NCI-H748 (cell line): ENCODE measurements around the gene ZSCAN25.
"Not testable (repeated sequence)": the region's sequence is repeated elsewhere in the genome, so short reads cannot be mapped to it uniquely, and the experiment has no call there.

Experiments used
- DNase-seq: peaks from one replicate; lab custom pipeline; 2025; ENCODE audit not compliant: unreplicated experiment; lab: John Stamatoyannopoulos, UW

The ZSCAN25 gene

DNA sequence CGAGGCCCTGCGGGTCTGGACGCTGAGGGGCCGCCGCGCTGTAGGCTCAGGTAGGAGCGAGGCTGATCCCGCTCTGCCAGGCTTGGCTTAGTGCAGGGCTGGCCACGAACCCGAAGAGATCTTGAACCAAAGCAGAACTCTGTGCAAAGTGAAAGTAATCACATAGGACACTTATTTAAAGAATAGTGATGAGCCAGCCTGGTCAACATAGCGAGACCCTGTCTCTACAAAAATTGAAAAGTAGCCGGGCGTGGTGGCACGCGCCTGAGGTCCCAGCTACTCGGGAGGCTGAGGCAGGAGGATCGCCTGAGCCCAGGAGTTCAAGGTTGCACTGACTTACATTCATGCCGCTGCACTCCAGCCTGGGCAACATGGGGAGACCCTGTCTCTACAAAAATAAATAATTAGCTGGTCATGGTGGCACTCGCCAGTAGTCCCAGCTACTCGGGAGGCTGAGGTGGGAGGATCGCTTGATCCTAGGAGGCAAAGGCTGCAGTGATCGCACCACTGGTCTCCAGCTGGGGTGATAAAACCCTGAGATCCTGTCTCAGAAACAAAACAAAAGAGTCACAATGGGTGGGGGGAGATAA lies 541 bp downstream of the ZSCAN25 start:
- DNase-seq: no peak

DNA sequence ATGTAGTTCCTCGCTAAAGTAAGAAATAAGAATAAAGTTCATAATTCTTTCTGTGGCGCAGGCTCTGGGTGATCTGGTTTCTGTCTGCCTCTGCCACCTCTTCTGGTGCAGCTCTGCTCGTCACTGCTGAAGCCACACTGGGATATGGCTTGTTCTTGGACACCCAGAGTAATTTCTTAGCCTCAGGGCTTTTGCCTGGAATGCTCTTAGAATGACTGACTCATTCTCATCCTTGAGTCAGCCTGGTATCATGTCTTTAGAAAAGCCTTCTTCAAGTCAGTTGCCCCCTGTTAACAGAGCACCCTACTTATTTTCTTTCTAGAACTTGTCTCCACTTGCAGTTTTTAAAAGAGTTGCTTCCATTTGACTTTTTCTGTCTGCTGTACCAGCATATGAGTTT lies 2.0 kb downstream of the ZSCAN25 start:
- DNase-seq: no peak

DNA sequence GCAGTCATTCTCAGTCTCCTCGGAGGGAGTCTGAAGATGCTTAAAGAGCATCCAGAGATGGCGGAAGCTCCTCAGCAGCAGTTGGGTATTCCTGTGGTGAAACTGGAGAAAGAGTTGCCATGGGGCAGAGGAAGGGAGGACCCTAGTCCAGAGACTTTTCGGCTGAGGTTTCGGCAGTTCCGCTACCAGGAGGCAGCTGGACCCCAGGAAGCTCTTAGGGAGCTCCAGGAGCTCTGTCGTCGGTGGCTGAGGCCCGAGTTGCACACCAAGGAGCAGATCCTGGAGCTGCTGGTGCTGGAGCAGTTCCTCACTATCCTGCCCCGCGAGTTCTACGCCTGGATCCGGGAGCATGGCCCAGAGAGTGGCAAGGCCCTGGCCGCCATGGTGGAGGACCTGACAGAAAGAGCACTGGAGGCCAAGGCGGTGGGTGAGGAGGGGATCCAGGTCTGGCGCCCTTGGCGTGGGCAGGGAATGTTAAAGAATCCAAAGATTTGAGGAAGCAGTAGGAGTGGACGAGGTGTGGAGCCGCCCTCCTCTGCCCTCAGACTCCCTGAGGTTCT lies 2.9 kb downstream of the ZSCAN25 start:
- no peak for DNase-seq

DNA sequence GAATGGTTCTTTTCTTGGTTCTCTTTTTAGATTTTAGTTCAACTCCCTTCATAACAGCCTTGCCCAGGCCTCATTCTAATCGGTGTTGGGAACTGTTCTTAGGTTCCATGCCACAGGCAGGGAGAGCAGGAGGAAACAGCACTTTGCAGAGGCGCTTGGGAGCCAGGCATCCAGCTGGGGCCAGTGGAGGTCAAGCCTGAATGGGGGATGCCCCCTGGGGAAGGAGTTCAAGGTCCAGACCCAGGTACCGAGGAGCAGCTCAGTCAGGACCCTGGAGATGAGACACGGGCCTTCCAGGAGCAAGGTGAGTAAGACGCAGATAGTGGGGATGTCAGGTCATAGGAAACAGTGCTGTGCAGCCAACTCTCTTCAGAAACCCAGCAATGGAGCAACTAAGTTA lies 4.5 kb downstream of the ZSCAN25 start:
- DNase-seq: no peak

- no peak for DNase-seq
These were observed 5.8 kb downstream of the ZSCAN25 start for GRCh38 chr7:99622596-99622995.

- DNase-seq: no peak
These were observed 6.4 kb downstream of the ZSCAN25 start for GRCh38 chr7:99623091-99623693.

DNA sequence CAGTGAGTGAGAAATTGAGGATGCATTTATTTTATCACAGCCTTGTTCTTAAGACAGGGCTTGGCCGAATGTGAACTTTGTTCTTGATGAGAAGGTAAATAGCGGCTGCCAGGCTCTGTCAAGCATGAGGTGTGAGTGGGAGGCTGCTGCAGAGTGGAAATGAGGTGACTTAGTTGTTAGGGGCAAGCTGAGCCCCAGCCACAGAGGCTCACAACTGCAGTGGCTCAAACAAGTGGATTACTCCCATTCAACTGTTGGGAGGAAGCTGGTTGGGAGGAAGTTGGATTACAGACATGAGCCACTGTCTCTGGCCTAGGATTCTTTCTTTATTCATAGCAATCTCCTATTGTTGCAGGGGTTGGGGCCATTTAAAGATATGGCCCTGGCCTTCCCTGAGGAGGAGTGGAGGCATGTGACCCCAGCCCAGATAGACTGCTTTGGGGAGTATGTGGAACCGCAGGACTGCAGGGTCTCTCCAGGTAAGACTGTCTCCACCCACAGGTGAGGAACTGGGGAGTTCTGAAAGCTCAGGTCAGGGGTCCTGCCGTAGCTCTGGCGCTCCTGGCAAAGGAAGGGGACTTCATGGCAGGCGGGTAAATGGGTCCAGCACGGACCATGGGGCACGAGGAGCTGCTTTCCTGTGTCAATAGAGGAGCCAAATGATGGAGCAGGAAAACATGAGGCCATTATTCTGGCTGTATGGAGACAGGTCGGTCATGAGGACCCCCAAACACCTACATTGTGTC lies 7.1 kb downstream of the ZSCAN25 start:
- no peak for DNase-seq

DNA sequence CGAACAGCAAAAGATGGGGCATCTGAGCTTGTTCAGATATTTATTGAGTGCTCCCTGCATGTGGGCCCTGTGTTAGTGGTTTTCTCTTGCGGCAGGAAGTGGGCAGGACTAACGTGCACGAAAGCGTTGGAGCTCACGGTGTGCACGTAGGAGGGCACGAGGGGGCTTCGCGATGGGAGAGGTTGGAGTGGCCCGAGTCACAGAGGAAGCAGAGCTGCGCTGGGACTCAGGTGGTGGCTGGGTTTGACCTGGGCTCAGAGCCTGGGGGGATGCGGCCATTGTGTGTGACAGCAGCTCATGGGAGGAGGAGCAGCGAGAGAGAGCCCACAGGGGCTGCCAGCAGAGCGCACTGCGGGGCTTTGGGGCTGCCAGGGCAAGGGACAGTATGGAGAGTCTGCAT lies 7.7 kb downstream of the ZSCAN25 start:
- DNase-seq: no peak

DNA sequence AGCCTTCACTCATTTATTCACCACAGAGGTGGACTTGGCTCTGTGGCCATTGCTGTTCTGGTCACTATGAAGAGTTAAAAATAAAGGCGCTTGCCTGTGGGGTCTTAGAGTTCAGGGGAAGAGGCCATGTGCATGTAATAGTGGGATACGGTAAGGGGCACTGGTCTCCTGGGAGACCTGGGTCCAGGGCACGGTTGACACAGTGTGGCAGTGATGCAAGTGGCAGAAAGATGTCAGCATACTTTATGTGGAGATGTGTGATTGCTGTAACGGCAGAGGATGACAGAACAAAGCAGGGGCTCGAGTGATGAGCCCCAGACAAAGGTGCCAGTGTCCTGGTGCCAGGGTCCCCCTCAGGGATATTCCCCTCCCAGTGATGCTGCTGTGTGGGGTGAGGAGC lies 8.6 kb downstream of the ZSCAN25 start:
- DNase-seq: no peak

DNA sequence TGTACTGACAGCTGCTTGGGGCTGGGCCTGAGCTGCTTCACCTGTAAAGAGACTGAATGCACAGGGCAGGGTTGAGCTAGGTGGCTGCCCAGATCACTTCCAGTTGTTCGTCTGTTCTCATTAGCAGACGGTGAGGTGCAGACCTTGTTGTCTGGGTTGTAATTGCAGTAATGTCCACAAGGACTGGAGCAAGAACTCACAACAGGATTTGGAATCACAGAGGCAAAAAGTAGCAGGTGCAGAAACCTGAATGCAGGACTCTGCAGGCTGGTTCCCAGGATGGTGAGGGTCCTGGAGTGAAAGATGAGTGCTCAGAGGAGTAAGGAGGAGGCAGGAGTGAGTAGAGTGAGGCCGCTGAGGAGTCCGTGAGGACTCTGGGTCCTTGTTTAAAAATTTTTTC lies 9.2 kb downstream of the ZSCAN25 start:
- no peak for DNase-seq

- DNase-seq: no peak
These were observed 9.9 kb downstream of the ZSCAN25 start for GRCh38 chr7:99626661-99627060.

DNA sequence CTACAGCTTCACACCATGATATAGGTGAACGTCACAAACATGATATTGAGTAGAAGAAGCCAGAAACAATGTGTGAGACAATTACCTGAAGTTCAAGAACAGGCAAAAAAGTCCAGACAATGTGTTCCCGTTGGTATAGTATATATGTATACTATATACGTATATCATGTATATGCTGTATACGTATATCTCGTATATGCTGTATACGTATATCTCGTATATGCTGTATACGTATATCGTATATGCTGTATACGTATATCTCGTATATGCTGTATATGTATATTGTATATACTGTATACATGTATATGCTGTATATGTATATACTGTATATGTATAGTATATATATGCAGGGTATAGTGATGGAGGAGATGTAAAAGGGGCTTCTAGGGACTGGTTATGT lies 10.8 kb downstream of the ZSCAN25 start:
- no peak for DNase-seq

DNA sequence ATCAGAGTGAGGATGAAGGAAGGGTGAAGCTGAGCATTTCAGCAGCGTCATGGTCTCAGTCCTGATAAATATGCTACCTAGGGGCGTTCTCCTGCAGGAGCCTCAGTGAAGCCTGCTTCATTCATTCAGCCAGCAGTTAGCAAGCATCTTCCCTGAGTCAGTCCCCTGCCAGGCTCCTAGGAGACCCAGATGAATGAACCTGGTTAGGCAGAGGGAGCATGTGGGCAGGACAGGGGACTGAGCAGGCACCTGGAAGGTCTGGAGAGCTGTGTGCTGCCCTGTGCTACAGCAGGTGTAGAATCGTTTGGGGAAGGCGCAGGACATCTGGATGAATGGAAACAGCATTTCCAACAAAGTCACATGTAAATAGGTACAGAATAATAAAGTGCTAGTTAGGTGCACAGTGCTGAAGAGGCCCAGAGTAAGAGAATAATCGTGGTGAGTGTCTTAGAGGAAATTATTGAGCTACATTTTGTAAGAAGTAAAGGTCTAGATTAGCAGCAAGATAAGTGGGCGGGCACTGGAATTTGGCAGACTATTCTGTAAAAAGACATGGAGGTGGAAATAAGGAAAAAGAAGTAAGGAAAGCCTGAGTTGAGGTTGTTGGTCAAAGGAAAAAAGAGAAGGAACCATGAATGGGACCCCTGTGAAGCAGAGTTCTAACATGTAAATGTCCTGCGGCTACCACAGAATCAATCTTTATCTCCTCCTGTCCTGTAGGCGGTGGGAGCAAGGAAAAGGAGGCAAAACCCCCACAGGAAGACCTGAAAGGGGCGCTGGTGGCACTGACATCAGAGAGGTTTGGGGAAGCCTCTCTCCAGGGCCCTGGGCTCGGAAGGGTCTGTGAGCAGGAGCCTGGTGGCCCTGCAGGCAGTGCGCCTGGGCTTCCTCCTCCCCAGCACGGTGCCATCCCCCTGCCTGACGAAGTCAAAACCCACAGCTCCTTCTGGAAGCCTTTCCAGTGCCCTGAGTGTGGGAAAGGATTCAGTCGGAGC lies 12.0 kb downstream of the ZSCAN25 start:
- DNase-seq: no peak

DNA sequence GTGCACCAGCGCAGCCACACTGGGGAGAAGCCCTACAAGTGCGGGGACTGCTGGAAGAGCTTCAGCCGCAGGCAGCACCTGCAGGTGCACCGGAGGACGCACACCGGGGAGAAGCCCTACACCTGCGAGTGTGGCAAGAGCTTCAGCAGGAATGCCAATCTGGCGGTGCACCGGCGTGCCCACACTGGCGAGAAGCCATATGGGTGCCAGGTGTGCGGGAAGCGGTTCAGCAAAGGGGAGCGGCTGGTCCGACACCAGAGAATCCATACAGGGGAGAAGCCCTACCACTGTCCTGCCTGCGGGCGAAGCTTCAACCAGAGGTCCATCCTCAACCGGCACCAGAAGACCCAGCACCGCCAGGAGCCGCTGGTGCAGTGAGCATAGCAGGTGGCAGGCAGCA lies 12.9 kb downstream of the ZSCAN25 start:
- no peak for DNase-seq

DNA sequence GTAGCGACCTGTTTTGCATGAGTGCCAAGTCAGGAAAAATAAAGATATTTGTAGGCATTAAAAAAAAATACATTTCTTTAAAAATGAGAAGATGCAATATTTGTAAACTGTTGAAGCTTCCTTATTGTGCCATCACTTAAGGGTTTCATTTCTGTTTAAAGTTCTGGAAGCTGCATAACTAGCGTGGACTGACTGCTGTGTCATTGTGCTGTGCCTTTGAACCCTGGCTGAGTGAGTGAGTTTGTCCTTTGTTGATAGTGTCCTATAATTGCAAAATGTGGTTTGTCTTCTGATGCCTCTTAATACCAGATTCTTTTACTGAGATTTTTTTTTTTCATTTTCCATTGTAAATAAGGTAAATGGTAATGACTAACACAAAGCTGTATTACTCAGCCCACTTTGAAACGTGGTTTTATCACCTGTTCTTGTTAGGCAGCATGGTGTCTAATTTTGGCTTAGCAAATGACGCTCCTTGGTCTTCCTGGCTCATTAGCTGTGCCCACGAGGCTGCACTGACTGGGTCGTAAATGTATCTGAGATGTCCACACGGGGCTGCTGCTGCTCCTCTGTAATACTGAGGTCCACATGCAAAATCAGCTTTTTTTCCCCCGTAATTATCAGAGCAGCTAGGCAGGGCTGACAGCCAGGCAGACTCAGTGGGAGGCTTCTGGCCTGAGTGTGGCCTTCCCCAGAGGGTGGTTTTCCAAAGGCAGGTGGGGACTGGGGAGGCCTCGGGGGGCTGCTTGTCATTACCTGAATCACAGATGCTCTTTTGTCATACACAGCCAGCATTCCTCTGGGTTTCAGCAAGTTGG lies 14.8 kb downstream of the ZSCAN25 start:
- peak; percentile 12 for DNase-seq

- DNase-seq: not testable (repeated sequence)
These were observed 20.7 kb downstream of the ZSCAN25 start for GRCh38 chr7:99637414-99637813.

GRCh38 chr7:99638731-99639130 lies 22.0 kb downstream of the ZSCAN25 start:
- DNase-seq: no peak

- DNase-seq: no peak
These were observed 22.5 kb downstream of the ZSCAN25 start for GRCh38 chr7:99639267-99639666.

GRCh38 chr7:99642027-99642426 lies 25.3 kb downstream of the ZSCAN25 start:
- DNase-seq: no peak

GRCh38 chr7:99643464-99643863 lies 26.7 kb downstream of the ZSCAN25 start:
- DNase-seq: no peak
